NCI-H748 treated with DMSO at 0.1 percent for 48 hours (cell line): ENCODE results near the gene TMEM266.

Experiments
- DNase-seq: peaks from one replicate; lab custom pipeline; 2025; lab: John Stamatoyannopoulos, UW

The TMEM266 gene

DNA sequence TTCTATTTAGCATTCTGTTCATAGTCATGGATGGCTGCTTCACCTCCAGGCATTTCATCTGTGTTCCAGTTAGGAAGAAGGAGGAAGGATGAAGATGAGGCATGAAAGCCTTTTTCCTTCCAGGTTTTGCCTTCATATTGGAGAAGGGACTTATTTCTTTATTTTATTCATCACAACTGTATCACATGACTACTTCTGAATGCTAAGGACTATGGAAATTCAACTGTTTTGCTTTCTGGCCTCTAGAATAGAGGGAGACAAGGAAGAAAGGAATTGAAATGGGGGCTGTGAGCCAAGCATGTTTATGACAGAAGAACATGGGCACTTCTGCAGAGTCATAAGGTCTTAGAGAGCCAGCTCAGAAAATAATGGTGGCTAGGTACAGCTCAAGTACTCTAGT lies 10.4 kb downstream of the TMEM266 start:
- no peak for DNase-seq

- no peak for DNase-seq
Observed at GRCh38 chr15:76070921-76071635, 11.3 kb downstream of the TMEM266 start.

DNA sequence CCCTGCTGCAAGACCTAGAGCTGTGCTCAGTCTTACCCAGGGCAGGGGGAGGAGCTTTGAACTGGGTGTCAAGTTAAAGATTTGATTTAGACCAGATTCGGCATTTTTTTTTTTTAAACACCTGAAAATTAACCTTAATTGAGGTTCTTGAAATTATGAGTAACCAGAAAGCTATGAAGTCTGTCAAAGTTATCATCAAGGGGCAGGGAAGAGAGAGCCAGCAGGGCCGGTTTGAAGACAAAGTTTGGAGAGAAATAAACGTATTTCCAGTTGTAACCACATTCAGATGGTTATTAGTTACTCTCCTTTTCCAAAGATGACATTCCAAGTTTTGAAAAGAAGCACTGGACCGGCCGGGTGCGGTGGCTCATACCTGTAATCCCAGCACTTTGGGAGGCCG lies 12.0 kb downstream of the TMEM266 start:
- no peak for DNase-seq

- DNase-seq, result no peak
Observed at GRCh38 chr15:76073554-76073953, 13.8 kb downstream of the TMEM266 start.

GRCh38 chr15:76075046-76075445 lies 15.3 kb downstream of the TMEM266 start:
- no peak for DNase-seq

DNA sequence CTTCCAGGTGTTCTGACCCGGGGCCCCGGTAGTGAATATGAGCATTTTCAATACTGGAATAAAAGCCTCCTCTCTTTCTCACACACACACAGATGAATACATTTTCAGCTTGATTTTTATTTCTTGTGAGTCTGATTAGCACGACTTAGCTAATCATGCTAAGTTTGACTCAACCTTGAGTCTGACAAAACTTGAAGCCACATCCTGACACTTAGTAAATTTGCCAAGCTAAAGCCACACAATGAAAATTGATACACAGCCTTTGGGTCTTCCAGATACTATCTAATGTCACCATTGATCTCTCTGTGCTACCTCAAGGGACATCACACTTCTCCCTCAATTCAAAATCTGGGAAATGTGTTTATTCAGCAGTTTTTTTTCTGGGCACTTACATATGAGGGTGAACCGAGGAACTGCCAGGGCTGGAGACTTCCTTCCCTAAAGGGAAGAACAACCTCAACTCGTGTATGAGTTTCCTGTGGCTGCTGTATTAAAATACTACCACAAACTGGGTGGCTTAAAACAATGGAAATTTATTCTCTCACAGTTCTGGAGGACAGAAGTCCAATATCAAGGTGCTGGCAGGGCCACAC lies 18.6 kb downstream of the TMEM266 start:
- no peak for DNase-seq

GRCh38 chr15:76084256-76084655 lies 24.5 kb downstream of the TMEM266 start:
- no peak for DNase-seq

DNA sequence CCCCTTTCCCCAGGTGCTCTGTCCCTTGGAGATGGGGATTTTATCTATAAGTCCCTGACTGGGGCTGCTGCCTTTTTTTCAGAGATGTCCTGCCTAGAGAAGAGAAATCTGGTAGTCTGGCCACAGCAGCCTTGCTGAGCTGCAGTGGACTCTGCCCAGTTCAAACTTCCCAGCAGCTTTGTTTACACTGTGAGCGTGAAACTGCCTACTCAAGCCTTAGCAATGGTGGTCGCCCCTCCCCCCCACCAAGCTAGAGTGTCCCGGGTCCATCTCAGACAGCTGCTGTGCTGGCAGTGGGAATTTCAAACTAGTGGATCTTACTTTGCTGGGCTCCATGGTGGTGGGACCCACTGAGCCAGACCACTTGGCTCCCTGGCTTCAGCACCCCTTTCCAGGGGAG lies 38.9 kb downstream of the TMEM266 start:
- DNase-seq, result no peak

DNA sequence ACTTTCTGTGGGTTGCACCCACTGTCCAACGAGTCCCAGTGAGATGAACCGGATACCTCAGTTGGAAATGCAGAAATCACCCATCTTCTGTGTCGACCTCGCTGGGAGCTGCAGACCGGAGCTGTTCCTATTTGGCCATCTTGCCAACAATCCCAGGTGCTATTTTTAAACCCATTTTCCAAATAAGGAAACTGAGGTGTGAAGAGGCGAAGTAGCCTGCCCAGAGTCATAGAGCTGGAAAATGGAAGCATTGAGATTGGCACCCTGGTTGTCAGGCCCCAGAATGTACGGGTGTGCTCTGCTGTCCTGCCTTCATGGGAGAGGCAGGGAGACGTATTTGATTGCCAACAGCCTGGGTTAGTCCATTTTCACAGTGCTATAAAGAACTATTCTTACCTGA lies 39.6 kb downstream of the TMEM266 start:
- DNase-seq, result no peak

DNA sequence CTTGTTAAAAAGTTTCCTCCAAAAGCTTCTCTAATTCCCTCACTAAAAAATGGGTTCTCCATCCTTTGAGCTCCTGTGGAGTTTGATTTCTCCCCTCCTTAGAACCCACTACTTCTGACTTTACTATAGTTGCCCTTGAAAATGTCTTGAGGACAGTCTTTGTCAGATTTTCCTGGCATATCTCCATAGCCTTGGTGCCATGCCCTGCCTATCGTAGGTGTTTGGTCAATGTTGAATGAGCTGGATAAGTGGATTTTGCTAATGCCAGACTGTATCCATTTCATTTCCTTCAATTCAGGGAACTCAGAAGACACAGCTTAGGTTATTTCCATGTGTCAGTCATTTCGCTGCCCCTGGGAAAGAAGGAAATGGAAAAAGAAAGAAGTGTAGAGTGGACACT lies 40.6 kb downstream of the TMEM266 start:
- DNase-seq, result no peak

- DNase-seq, result no peak
Observed at GRCh38 chr15:76101655-76102054, 41.9 kb downstream of the TMEM266 start.

- no peak for DNase-seq
Observed at GRCh38 chr15:76105391-76105790, 45.6 kb downstream of the TMEM266 start.

- no peak for DNase-seq
Observed at GRCh38 chr15:76105911-76106310, 46.1 kb downstream of the TMEM266 start.

DNA sequence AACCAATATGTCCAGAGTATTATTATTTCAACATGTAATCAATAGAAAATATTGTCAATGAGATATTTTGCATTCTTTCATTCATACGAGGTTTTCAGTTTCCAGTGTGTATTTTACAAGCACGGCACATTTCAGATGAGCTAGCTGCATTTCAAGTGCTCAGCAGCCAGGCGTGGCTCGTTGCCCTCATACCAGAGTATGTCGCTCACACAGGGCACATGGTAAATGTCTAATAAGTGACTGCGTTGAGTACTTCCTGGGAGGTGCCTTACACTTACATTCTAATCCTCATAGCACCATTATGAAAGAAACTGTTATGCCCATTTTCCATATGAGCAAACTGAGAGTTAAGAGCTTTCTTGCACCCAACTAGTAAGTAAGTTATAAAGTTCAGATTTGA lies 47.4 kb downstream of the TMEM266 start:
- no peak for DNase-seq

GRCh38 chr15:76108021-76108723 lies 48.4 kb downstream of the TMEM266 start:
- no peak for DNase-seq

- DNase-seq, result no peak
Observed at GRCh38 chr15:76109046-76109445, 49.3 kb downstream of the TMEM266 start.

DNA sequence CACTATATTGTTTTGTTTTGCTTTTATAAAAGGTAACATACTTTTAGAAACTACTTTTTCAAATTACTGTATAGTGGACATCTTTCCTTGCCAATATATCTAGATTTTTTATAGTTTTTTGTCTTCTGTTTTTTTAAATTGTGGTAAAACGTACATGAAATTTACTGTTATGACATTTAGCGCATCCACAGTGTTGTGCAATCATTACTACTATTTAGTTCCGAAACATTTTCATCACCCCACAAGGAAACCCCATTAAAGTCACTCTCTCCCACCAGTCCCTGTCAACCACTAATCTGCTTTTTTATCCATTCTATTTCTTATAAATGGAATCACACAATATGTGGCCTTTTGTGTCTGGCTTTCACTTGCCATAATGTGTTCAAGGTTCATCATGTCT lies 54.8 kb downstream of the TMEM266 start:
- DNase-seq, result no peak

DNA sequence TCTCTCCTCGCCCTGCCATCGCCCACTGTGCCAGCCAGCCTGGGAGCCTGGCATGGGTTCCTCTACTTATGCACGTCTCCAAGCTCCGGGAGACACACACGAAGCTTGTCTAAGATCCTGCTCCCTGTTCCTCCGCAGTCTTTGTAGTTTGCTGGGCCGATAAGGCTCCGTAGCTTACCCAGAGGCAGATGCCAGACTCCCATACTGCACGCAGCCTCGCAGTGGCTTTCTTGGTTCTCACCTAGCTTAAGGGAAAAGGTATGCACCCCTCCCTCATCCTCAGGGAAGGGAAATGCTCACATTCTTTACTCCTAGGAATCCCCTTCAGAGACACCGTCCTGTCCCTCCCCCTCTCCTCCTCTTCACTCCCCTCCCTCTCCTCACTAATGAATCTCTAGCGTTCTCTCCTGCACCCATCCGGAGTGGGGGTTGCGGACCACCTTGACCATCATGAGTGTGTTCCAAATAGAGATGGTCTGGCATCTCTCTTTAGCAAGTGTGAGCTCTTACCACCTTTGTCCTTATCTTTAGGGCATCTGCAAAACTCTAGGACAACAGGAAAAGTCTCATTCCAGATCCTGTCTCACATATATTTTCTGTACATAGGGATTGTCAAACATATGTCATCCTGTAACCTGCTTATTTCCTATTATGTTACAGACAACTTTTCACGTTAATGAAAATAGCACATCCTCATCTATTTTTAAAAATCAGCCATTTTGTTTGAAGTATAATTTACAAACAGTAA lies 56.5 kb downstream of the TMEM266 start:
- DNase-seq, result no peak

DNA sequence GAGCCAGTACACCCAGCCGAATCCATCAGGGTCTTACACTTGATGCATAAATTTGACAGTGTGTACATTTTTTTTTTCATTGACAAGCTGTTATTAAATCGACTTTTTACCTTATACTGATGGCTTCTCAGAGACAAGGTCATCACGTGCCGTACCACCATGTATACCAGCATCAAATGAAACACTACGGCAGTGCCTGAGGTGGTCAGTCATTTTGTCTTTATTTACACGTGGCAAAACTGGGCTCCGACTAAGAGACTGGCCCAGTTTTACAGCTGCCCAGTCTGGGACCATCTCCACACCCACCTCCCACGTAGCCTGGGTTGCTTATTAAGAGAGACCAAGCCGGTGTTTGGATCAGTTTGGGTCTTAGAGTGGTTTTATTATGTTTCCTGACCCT lies 57.4 kb downstream of the TMEM266 start:
- no peak for DNase-seq

DNA sequence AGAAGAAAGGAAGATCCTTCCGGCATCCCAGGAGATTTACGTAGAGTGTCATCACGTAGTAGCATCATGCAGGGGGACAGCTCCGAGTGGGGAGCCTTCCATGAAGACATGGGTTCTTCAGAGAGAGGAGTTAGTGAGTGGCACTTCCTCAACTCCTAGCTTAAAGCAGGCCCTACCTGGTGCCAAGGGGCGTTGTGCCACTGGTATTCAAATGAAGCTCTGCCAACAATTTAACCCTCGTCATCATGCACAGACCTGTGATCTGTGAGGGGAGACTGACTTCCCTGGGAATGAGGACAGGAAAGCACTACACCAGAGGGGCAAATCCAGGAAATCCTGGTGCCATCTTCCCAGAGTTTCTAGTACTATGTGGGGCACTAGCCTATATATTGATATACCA lies 59.0 kb downstream of the TMEM266 start:
- no peak for DNase-seq

- no peak for DNase-seq
Observed at GRCh38 chr15:76123031-76123430, 63.2 kb downstream of the TMEM266 start.

DNA sequence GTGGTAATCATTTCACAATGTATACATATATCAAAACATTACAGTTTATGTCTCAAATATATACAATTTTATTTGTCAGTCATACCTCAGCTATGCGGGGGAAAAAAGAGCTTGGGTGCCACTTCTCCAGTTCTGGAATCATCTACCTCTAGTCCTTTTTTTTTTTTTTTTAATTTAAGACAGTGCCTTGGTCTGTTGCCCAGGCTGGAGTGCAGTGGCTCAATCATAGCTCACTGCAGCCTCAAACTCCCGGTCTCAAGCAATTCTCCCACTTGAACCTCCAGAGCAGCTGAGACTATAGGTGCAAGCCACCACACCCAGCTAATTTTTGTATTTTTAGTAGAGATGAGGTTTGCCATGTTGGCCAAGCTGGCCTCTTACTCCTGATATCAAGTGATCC lies 67.4 kb downstream of the TMEM266 start:
- DNase-seq, result no peak

GRCh38 chr15:76127880-76128279 lies 68.1 kb downstream of the TMEM266 start:
- no peak for DNase-seq
